Neural crest cell (in vitro differentiated cells): ENCODE measurements around the gene IQCN. TPM values are rescaled to one million over a fixed set of nuclear protein-coding genes. Genes with fewer than 3 reads are reported as not detected.
A peak's percentile ranks its signal among the peaks of the same experiment; 100 is the strongest.

ENCODE experiments used
- DNase-seq: peaks from one replicate; pipeline ENCODE4 v3.0.0; 2021; ENCODE audit warnings: low read depth, mixed read lengths, low spot score
- H3K27ac Mint-ChIP-seq: one replicate; pipeline ENCODE4 v1.8.0; 2021; ENCODE audit warnings: mild to moderate bottlenecking, mixed read lengths; ENCODE audit not compliant: unreplicated experiment
- H3K27me3 Mint-ChIP-seq: 2 replicates; pipeline ENCODE4 v1.8.0; 2021; ENCODE audit warnings: low read depth, mild to moderate bottlenecking, mixed read lengths
- H3K36me3 Mint-ChIP-seq: 2 replicates; pipeline ENCODE4 v1.8.0; 2021; ENCODE audit warnings: low read depth, mild to moderate bottlenecking, mixed read lengths
- H3K4me1 Mint-ChIP-seq: 2 replicates; pipeline ENCODE4 v1.8.0; 2021; ENCODE audit warnings: mixed read lengths
- H3K4me3 Mint-ChIP-seq: one replicate; pipeline ENCODE4 v1.8.0; 2021; ENCODE audit warnings: mild to moderate bottlenecking, mixed read lengths
- H3K9me3 Mint-ChIP-seq: 2 replicates; pipeline ENCODE4 v1.8.0; 2021; ENCODE audit warnings: mixed read lengths
- total RNA-seq: library from RNA; stranded (reverse); gene quantifications from 2 replicates; pipeline ENCODE4 v1.2.1, GENCODE V29; 2021
- TF ChIP-seq, protein P1 (sequence below): fragments of 200-600 bp; sonication (generic); conservative IDR thresholded peaks from 2 replicates; pipeline ENCODE4 v1.5.0; 2021; ENCODE audit warnings: antibody characterized with exemption, mild to moderate bottlenecking

IQCN gene
- total RNA-seq, 1 donor from 2014 or later = 2.2 TPM

DNA sequence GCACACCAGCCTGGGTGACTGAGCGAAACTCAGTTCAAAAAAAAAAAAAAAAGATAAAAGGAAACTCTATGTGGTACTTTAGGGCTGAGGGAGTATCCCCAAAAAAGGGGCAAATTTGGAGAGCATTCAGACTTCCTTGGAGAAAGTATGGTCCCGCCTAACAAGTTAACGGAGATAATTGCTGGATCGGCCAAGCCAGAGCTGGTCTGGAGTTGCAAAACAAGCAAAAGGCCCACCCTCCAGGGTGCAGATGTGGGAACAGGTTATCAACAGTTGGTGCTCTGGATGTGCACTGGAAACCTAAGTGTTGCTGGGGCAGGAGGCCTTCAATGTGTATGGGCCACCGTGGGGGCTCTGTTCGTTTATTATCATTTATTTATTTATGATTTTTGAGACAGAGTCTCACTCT is 2.8 kb downstream of the IQCN start:
- H3K27me3 Mint-ChIP-seq = no peaks in the 10 kb centered on the region
- peaks cover 2% of the 10 kb centered on the region for H3K36me3 Mint-ChIP-seq
- no peak for DNase-seq
- H3K4me1 Mint-ChIP-seq = no peaks in the 10 kb centered on the region
- no peaks in the 10 kb centered on the region for H3K9me3 Mint-ChIP-seq
- TF ChIP-seq, protein P1, sequence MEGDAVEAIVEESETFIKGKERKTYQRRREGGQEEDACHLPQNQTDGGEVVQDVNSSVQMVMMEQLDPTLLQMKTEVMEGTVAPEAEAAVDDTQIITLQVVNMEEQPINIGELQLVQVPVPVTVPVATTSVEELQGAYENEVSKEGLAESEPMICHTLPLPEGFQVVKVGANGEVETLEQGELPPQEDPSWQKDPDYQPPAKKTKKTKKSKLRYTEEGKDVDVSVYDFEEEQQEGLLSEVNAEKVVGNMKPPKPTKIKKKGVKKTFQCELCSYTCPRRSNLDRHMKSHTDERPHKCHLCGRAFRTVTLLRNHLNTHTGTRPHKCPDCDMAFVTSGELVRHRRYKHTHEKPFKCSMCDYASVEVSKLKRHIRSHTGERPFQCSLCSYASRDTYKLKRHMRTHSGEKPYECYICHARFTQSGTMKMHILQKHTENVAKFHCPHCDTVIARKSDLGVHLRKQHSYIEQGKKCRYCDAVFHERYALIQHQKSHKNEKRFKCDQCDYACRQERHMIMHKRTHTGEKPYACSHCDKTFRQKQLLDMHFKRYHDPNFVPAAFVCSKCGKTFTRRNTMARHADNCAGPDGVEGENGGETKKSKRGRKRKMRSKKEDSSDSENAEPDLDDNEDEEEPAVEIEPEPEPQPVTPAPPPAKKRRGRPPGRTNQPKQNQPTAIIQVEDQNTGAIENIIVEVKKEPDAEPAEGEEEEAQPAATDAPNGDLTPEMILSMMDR = no peak
- no peak overlapping the region for H3K27ac Mint-ChIP-seq
- no peak overlapping the region for H3K4me3 Mint-ChIP-seq

DNA sequence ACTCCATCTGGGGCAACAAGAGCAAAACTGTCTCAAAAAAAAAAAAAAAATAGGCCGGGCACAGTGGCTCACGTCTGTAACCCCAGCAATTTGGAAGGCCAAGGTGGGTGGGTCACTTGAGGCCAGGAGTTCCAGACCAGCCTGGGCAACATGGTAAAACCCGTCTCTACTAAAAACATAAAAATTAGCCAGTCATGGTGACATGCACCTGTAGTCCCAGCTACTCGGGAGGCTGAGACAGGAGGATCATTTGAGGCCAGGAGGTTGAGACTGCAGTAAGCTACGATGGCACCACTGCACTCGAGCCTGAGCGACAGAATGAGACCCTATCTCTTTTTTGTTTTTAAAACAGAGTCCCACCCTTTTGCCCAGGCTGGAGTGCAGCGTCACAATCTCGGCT is 3.9 kb downstream of the IQCN start:
- Mint-ChIP-seq H3K4me3 (no peak overlapping the region), H3K9me3 (no peaks in the 10 kb centered on the region), H3K4me1 (no peaks in the 10 kb centered on the region), H3K27ac (no peak overlapping the region), H3K36me3 (peaks cover 2% of the 10 kb centered on the region), H3K27me3 (no peaks in the 10 kb centered on the region)
- DNase-seq = no peak
- TF ChIP-seq, protein P1 = no peak

DNA sequence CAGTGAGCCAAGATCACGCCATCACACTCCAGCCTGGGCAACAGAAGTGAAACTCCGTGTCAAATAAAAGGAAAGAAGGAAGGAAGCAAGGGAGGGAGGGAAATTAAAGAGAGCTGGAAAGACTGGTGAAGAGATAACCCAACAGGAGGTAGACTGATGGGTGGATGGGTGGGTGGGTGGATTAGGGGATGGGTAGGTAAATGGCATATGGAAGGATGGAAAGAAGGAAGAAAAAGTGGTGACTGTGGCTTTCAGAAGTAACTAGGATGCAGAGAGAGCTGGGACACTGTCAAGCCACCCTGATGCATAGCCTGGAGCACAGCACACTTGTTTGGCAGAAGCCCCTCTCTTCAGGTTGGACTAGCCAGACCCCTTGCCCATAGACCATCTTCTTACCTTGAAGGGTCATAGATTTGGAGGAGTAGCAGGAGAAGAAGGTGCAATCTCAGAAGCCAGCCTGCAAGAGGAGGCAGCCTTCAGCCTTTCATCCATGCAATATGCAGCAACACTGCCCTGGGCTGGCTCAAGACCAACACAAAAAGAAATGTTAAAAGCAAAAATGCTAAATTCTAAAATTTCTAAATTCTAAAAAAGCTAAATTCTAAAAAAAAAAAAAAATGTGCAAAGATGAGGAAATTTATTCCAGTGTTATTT is 5.1 kb downstream of the IQCN start:
- Mint-ChIP-seq H3K4me3 (no peak overlapping the region), H3K4me1 (no peaks in the 10 kb centered on the region), H3K27ac (no peak overlapping the region), H3K27me3 (no peaks in the 10 kb centered on the region), H3K36me3 (peaks cover 2% of the 10 kb centered on the region), H3K9me3 (no peaks in the 10 kb centered on the region)
- no peak for DNase-seq
- TF ChIP-seq, protein P1 = no peak

DNA sequence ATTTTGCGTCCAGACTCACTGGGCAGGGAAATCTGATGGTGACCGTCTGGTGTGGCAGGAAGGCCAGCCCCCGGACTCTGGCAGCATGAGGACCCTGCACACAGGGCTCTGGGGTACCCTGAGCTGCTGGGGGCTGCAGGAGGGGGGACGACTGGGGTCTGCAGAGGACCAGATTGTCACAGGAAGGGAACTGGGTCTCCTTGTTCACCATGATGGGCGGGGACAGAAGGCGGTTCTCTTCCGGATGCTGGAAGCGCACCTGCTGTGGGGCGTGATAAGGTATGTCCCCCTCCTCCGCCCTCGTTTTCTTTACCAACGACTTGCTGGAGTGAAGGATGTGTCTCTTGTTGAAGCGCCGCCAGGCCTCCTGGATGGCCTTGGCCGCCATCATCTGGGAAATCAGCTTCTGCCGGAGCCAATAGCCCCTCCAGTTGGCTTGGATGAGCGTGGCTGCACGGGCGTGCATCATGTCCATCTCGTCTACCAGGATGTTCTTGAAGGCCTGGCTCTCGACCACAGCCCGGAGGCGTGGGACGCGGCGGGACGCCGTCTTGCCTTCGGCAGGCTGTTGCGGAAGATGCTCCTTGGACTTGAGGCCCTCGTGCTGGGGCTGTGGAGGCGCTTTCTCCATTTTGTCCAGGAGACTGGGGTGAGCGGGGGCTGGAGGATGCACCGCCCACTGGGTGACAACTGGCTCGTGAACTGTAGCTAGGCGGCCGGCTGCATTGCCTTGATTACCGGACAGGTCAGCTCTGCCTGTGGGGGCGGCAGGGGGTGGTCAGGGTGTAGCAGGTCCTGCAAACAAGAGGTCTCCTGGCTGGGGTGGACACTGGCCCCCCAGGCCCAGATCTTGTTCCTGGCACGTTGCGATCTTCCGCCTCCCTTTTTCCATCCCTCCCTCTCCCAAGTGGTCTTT is 7.2 kb downstream of the IQCN start:
- TF ChIP-seq, protein P1 = no peak
- Mint-ChIP-seq H3K9me3 (no peaks in the 10 kb centered on the region), H3K27me3 (no peaks in the 10 kb centered on the region), H3K27ac (no peak overlapping the region), H3K4me3 (no peak overlapping the region), H3K4me1 (no peaks in the 10 kb centered on the region), H3K36me3 (peaks cover 2% of the 10 kb centered on the region)
- no peak for DNase-seq

DNA sequence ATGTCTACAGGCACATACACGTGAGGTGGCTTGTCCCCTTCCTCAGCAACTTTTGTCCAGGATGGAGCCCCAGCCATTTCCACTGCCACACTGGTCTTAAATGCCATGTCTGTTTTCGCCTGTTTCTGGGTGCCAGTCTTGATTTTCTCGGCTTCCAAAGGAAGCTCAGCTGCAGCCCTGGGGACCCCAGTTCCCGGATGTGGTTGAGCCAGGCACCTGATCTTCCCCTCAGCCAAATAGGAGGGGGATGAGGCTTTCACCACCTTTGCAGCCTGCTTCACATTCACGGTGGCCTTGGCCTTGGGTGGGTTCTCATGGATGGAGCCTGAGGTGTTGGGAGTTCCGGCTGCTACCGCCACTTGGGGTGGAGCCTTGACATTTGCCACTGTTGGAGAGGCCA is 8.7 kb downstream of the IQCN start:
- Mint-ChIP-seq H3K27ac (peak overlapping the region; percentile 35), H3K27me3 (no peaks in the 10 kb centered on the region), H3K4me3 (no peak overlapping the region), H3K4me1 (no peaks in the 10 kb centered on the region), H3K36me3 (peaks cover 2% of the 10 kb centered on the region), H3K9me3 (peaks cover 2% of the 10 kb centered on the region)
- DNase-seq = no peak
- TF ChIP-seq, protein P1 = no peak
